Adrenal gland (tissue), 5 donors: ENCODE results near the gene ZKSCAN1.
"Not testable (repeated sequence)": the region's sequence is repeated elsewhere in the genome, so short reads cannot be mapped to it uniquely, and the experiment has no call there.

Experiments used
- CTCF ChIP-seq, 6 experiments: fragments of 450-650 bp in 4 of 6; fragments of 200-600 bp in 2 of 6; sonication (generic) in 1 of 6; IDR thresholded peaks; 1 replicate in 5 of 6; 2 replicates in 1 of 6; pipeline versions ENCODE4 v1.5.1 to v1.8.0; 2016 to 2021; ENCODE audit warnings: antibody characterized with exemption in 6 of 6, mild to moderate bottlenecking in 2 of 6, moderate library complexity in 1 of 6
- POLR2A ChIP-seq, 2 donors: fragments of 450-650 bp; IDR thresholded peaks; one replicate each; pipeline ENCODE4 v1.6.1; 2017; ENCODE audit warnings: antibody characterized with exemption in 2 of 2, mild to moderate bottlenecking in 2 of 2, moderate library complexity in 1 of 2
- donor health status: DM: no; HTN: no; CAD: no.

GRCh38 chr7:99979814-99980225, 35.6 kb upstream of the ZKSCAN1 start:
- TF ChIP-seq CTCF (IDR thresholded peaks at IDR 0.05), result peak; percentile 52 to 84 (median 74)
- not testable (repeated sequence) for TF ChIP-seq POLR2A (IDR thresholded peaks at IDR 0.05)
